Neuronal stem cell (in vitro differentiated cells): ENCODE data around the gene SLAMF8.

Experiments
- DNase-seq: peaks from one replicate; pipeline ENCODE4 v3.0.0-alpha.2; 2013; ENCODE audit warnings: low spot score
- H2AFZ ChIP-seq: one replicate; pipeline ENCODE4 v1.6.1; 2013; ENCODE audit warnings: mild to moderate bottlenecking, low read length, inconsistent platforms
- H2AK5ac ChIP-seq: 2 replicates; pipeline ENCODE4 v1.6.1; 2013; ENCODE audit warnings: low read depth, mild to moderate bottlenecking, inconsistent platforms, low read length, moderate library complexity, mixed read lengths
- H2BK120ac ChIP-seq: 2 replicates; pipeline ENCODE4 v1.6.1; 2013; ENCODE audit warnings: low read depth, mild to moderate bottlenecking, inconsistent platforms, low read length, moderate library complexity, mixed read lengths
- H2BK12ac ChIP-seq: one replicate; pipeline ENCODE4 v1.6.1; 2013; ENCODE audit warnings: low read length, inconsistent platforms
- H2BK15ac ChIP-seq: 2 replicates; pipeline ENCODE4 v1.6.1; 2013; ENCODE audit warnings: mild to moderate bottlenecking, low read length, inconsistent platforms, mixed read lengths
- H2BK5ac ChIP-seq: one replicate; pipeline ENCODE4 v1.6.1; 2013; ENCODE audit warnings: inconsistent platforms, mild to moderate bottlenecking, low read length, moderate library complexity
- H3K14ac ChIP-seq: one replicate; pipeline ENCODE4 v1.6.1; 2013; ENCODE audit warnings: low read length, inconsistent platforms
- H3K18ac ChIP-seq: 2 replicates; pipeline ENCODE4 v1.6.1; 2013; ENCODE audit warnings: low read length, inconsistent platforms
- H3K23ac ChIP-seq: 2 replicates; pipeline ENCODE4 v1.6.1; 2013; ENCODE audit warnings: low read depth, mild to moderate bottlenecking, mixed read lengths, low read length, inconsistent platforms; ENCODE audit not compliant: poor library complexity
- H3K27ac ChIP-seq: replicated peaks from 3 replicates; pipeline ENCODE4 v1.5.1; 2013; ENCODE audit warnings: low read length, inconsistent platforms
- H3K27me3 ChIP-seq, 3 experiments: 2 replicates each; pipeline ENCODE4 v1.6.1; 2013; ENCODE audit warnings: low read length in 3 of 3, mild to moderate bottlenecking in 2 of 3, inconsistent platforms in 1 of 3, low read depth in 1 of 3, mixed read lengths in 1 of 3, moderate library complexity in 1 of 3; ENCODE audit not compliant: control insufficient read depth in 3 of 3, insufficient read depth in 3 of 3
- H3K36me3 ChIP-seq, 2 donors: replicated peaks in 1 of 2; 2 replicates each; pipeline ENCODE4 v1.6.1; 2013; ENCODE audit warnings: low read length in 2 of 2; ENCODE audit not compliant: control insufficient read depth in 2 of 2, insufficient read depth in 2 of 2
- H3K4ac ChIP-seq: 2 replicates; pipeline ENCODE4 v1.6.1; 2013; ENCODE audit warnings: inconsistent platforms, mild to moderate bottlenecking, low read length, moderate library complexity
- H3K4me1 ChIP-seq, 2 donors: 1 replicate in 1 of 2; 2 replicates in 1 of 2; pipeline ENCODE4 v1.6.1; 2013; ENCODE audit warnings: low read length in 2 of 2, low read depth in 1 of 2; ENCODE audit not compliant: control insufficient read depth in 2 of 2, insufficient read depth in 1 of 2
- H3K4me2 ChIP-seq: one replicate; pipeline ENCODE4 v1.6.1; 2013; ENCODE audit warnings: mild to moderate bottlenecking, low read length, inconsistent platforms; ENCODE audit not compliant: insufficient read depth, poor library complexity, severe bottlenecking
- H3K4me3 ChIP-seq, 2 donors: 2 replicates each; pipeline ENCODE4 v1.5.1; 2013; ENCODE audit warnings: low read length in 2 of 2, mild to moderate bottlenecking in 2 of 2, inconsistent platforms in 1 of 2, moderate library complexity in 1 of 2
- H3K79me1 ChIP-seq: one replicate; pipeline ENCODE4 v1.6.1; 2013; ENCODE audit warnings: low read depth, mild to moderate bottlenecking, inconsistent platforms, low read length, moderate library complexity
- H3K9ac ChIP-seq: one replicate; pipeline ENCODE4 v1.6.1; 2013; ENCODE audit warnings: mild to moderate bottlenecking, low read depth, low read length, inconsistent platforms; ENCODE audit not compliant: poor library complexity
- H3K9me3 ChIP-seq, 2 donors: replicated peaks in 1 of 2; 2 replicates each; pipeline versions ENCODE3 to v1.6.1; 2013; ENCODE audit warnings: low read length in 2 of 2, mild to moderate bottlenecking in 2 of 2, inconsistent platforms in 1 of 2, low read depth in 1 of 2, mixed read lengths in 1 of 2, moderate library complexity in 1 of 2; ENCODE audit not compliant: control insufficient read depth in 2 of 2, insufficient read depth in 1 of 2
- H4K8ac ChIP-seq: one replicate; pipeline ENCODE4 v1.6.1; 2013; ENCODE audit warnings: low read depth, mild to moderate bottlenecking, inconsistent platforms, low read length, moderate library complexity
- H4K91ac ChIP-seq: one replicate; pipeline ENCODE4 v1.6.1; 2013; ENCODE audit warnings: low read length, low read depth, mild to moderate bottlenecking, inconsistent platforms; ENCODE audit not compliant: poor library complexity
- WGBS, 2 donors: extraction: QIAGEN DNeasy Blood & Tissue Kit; methylation state at CpG; one replicate each; pipeline ENCODE4 v1.1.7; 2013; ENCODE audit warnings: missing lambda C conversion rate in 2 of 2, mixed read lengths in 1 of 2; ENCODE audit not compliant: insufficient read length in 2 of 2, insufficient replicate concordance in 1 of 2; ENCODE audit errors: extremely low coverage in 2 of 2; 5-methylcytosine and 5-hydroxymethylcytosine counted together

The SLAMF8 gene

GRCh38 chr1:159795534-159795933 lies 31.1 kb upstream of the SLAMF8 start:
- H3K79me1 ChIP-seq: no peaks in the 10 kb centered on the region
- no peak overlapping the region for H2BK120ac ChIP-seq
- no peaks in the 10 kb centered on the region for H3K9me3 ChIP-seq
- no peak overlapping the region for H2BK12ac ChIP-seq
- no peak overlapping the region for H2BK5ac ChIP-seq
- H2AK5ac ChIP-seq: no peak overlapping the region
- H4K91ac ChIP-seq: no peak overlapping the region
- WGBS, 2 donors: no CpG with 5 or more reads among the region's 5 CpGs
- H3K18ac ChIP-seq: no peak overlapping the region
- H3K4me3 ChIP-seq: no peak overlapping the region
- no peaks in the 10 kb centered on the region for H3K4me1 ChIP-seq
- H3K27me3 ChIP-seq: peaks cover 0 to 23% (median 0%) of the 10 kb centered on the region in 3 experiments
- no peak for DNase-seq
- H3K4ac ChIP-seq: no peak overlapping the region
- no peaks in the 10 kb centered on the region for H3K36me3 ChIP-seq
- no peak overlapping the region for H2BK15ac ChIP-seq
- no peak overlapping the region for H2AFZ ChIP-seq
- no peak overlapping the region for H3K23ac ChIP-seq
- H4K8ac ChIP-seq: no peak overlapping the region
- H3K9ac ChIP-seq: no peak overlapping the region
- H3K4me2 ChIP-seq: no peak overlapping the region
- H3K27ac ChIP-seq: no peak overlapping the region
- H3K14ac ChIP-seq: no peak overlapping the region

GRCh38 chr1:159798893-159799292 lies 27.8 kb upstream of the SLAMF8 start:
- no peak overlapping the region for H3K27ac ChIP-seq

GRCh38 chr1:159799446-159799985 lies 27.2 kb upstream of the SLAMF8 start:
- Histone ChIP-seq H2AK5ac (no peak overlapping the region), H3K79me1 (no peaks in the 10 kb centered on the region), H3K27ac (no peak overlapping the region), H3K9me3 (no peaks in the 10 kb centered on the region), H3K18ac (no peak overlapping the region), H2BK15ac (no peak overlapping the region), H2BK5ac (no peak overlapping the region), H4K91ac (no peak overlapping the region), H3K36me3 (no peaks in the 10 kb centered on the region), H3K23ac (no peak overlapping the region), H3K27me3 (peaks cover 0 to 43% (median 0%) of the 10 kb centered on the region in 3 experiments), H2BK12ac (no peak overlapping the region), H3K14ac (no peak overlapping the region), H3K4me3 (no peak overlapping the region), H2BK120ac (no peak overlapping the region), H3K4me2 (no peak overlapping the region), H3K4me1 (no peaks in the 10 kb centered on the region), H4K8ac (no peak overlapping the region), H3K9ac (no peak overlapping the region), H3K4ac (no peak overlapping the region), H2AFZ (no peak overlapping the region)
- no peak for DNase-seq
- WGBS, 2 donors: no CpG with 5 or more reads among the region's 4 CpGs

More at GRCh38 chr1:159798893-159799292, 27.8 kb upstream of the SLAMF8 start:
- H3K23ac ChIP-seq: no peak overlapping the region
- H3K9me3 ChIP-seq: no peaks in the 10 kb centered on the region
- no peak overlapping the region for H2BK5ac ChIP-seq
- H3K4me3 ChIP-seq: no peak overlapping the region
- H3K79me1 ChIP-seq: no peaks in the 10 kb centered on the region
- no peak overlapping the region for H2BK15ac ChIP-seq
- H2BK120ac ChIP-seq: no peak overlapping the region
- no peak overlapping the region for H2BK12ac ChIP-seq
- H3K4me1 ChIP-seq: no peaks in the 10 kb centered on the region
- H3K4me2 ChIP-seq: no peak overlapping the region
- H2AFZ ChIP-seq: no peak overlapping the region
- WGBS, 2 donors: no CpG with 5 or more reads among the region's 2 CpGs
- no peak overlapping the region for H3K18ac ChIP-seq
- no peak overlapping the region for H4K91ac ChIP-seq
- H2AK5ac ChIP-seq: no peak overlapping the region
- H3K36me3 ChIP-seq: no peaks in the 10 kb centered on the region
- H3K14ac ChIP-seq: no peak overlapping the region
- peak; percentile 53 for DNase-seq
- H4K8ac ChIP-seq: no peak overlapping the region
- H3K9ac ChIP-seq: no peak overlapping the region
- H3K27me3 ChIP-seq: peaks cover 0 to 37% (median 0%) of the 10 kb centered on the region in 3 experiments
- H3K4ac ChIP-seq: no peak overlapping the region

- Histone ChIP-seq H4K91ac (no peak overlapping the region), H2BK15ac (no peak overlapping the region), H3K4me1 (no peaks in the 10 kb centered on the region), H3K27me3 (peaks cover 0 to 43% (median 0%) of the 10 kb centered on the region in 3 experiments), H3K18ac (no peak overlapping the region), H3K79me1 (no peaks in the 10 kb centered on the region), H3K4ac (no peak overlapping the region), H2BK12ac (no peak overlapping the region), H3K14ac (no peak overlapping the region), H2BK120ac (no peak overlapping the region), H3K4me3 (no peak overlapping the region), H3K9me3 (no peaks in the 10 kb centered on the region), H3K9ac (no peak overlapping the region), H2BK5ac (no peak overlapping the region), H3K36me3 (no peaks in the 10 kb centered on the region), H3K4me2 (no peak overlapping the region), H2AK5ac (no peak overlapping the region), H4K8ac (no peak overlapping the region), H3K27ac (no peak overlapping the region), H2AFZ (no peak overlapping the region), H3K23ac (no peak overlapping the region)
- WGBS, 2 donors: no CpG with 5 or more reads among the region's 8 CpGs
- no peak for DNase-seq
These were observed 26.3 kb upstream of the SLAMF8 start for GRCh38 chr1:159800177-159800930.
